Measurements from ENCODE around the gene SLC7A6OS.

- TF ChIP-seq CTCF (IDR thresholded peaks at IDR 0.05) (no peak), POLR2AphosphoS5 (IDR thresholded peaks at IDR 0.05) (no peak)
Observed at GRCh38 chr16:68346892-68347480, 36.2 kb upstream of the SLC7A6OS start.
